Cardiac muscle cell (in vitro differentiated cells and primary cell): ENCODE measurements around the gene SOX6. TPM values are rescaled to one million over a fixed set of nuclear protein-coding genes. Genes with fewer than 3 reads are reported as not detected.
A peak's percentile ranks its signal among the peaks of the same experiment; 100 is the strongest.

Experiments
- DNase-seq, 2 donors: peaks; one replicate each; pipeline versions ENCODE4 v3.0.0 to v3.0.0-alpha.2; 2010 to 2017; ENCODE audit warnings: low read depth in 1 of 2, low spot score in 1 of 2
- H3K27ac ChIP-seq: fragments of 200-600 bp; sonication (generic); 2 replicates; pipeline ENCODE4 v1.5.1; 2016
- H3K27me3 ChIP-seq: fragments of 200-600 bp; sonication (generic); 2 replicates; pipeline ENCODE4 v1.6.0; 2016; ENCODE audit warnings: control low read depth
- H3K36me3 ChIP-seq: fragments of 200-600 bp; sonication (generic); 2 replicates; pipeline ENCODE4 v1.5.1; 2016; ENCODE audit warnings: control low read depth
- H3K4me1 ChIP-seq: fragments of 200-600 bp; sonication (generic); 2 replicates; pipeline ENCODE4 v1.8.1; 2017; ENCODE audit warnings: low read depth, mild to moderate bottlenecking, mixed run types
- H3K4me3 ChIP-seq: fragments of 200-600 bp; sonication (generic); 2 replicates; pipeline ENCODE4 v1.5.1; 2016; ENCODE audit warnings: mild to moderate bottlenecking
- H3K9me3 ChIP-seq: fragments of 200-600 bp; sonication (generic); 2 replicates; pipeline ENCODE4 v1.5.1; 2017; ENCODE audit warnings: low read depth, mild to moderate bottlenecking, control low read depth
- polyA plus RNA-seq: library from polyadenylated mRNA; unstranded; fragments of >200 nt; fragmentation: Nextera tagmentation; extraction: Ambion mirVana; gene quantifications from 2 replicates; pipeline ENCODE4 v1.2.1, GENCODE V29; 2016
- total RNA-seq: library from RNA; depleted of rRNA; stranded (reverse); fragments of >200 nt; gene quantifications from 2 replicates; pipeline ENCODE4 v1.2.3, GENCODE V29; 2016
- TF ChIP-seq, protein P1 (sequence below): IDR thresholded peaks from 2 replicates; pipeline ENCODE4 v1.5.1; 2012; ENCODE audit warnings: low read depth, mild to moderate bottlenecking, low read length

The SOX6 gene
- total and polyA plus RNA-seq, 2 experiments from 2014 or later, result 7.0 to 9.6 TPM

DNA sequence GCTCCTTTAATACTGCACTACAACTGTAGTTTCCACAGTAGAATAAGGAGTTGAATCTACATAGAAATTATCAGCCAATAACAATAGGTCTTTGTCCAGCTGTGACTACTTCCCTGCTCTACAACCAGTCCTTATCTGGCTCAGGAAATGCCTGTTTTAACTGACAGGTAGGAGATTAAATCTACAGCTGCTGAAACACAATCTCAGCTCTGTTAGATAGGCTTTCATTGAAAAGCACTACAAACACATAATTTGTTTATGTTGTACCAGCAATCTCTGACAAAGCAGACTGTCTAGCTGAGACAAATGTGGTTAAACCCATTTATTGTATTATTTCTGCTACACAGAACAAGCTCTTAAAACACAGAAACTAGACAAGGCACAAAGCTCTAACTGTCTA lies 230.0 kb downstream of the SOX6 start:
- DNase-seq, result peak in 1 of 2 donors; percentile 56
- TF ChIP-seq, protein P1, sequence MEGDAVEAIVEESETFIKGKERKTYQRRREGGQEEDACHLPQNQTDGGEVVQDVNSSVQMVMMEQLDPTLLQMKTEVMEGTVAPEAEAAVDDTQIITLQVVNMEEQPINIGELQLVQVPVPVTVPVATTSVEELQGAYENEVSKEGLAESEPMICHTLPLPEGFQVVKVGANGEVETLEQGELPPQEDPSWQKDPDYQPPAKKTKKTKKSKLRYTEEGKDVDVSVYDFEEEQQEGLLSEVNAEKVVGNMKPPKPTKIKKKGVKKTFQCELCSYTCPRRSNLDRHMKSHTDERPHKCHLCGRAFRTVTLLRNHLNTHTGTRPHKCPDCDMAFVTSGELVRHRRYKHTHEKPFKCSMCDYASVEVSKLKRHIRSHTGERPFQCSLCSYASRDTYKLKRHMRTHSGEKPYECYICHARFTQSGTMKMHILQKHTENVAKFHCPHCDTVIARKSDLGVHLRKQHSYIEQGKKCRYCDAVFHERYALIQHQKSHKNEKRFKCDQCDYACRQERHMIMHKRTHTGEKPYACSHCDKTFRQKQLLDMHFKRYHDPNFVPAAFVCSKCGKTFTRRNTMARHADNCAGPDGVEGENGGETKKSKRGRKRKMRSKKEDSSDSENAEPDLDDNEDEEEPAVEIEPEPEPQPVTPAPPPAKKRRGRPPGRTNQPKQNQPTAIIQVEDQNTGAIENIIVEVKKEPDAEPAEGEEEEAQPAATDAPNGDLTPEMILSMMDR, result no peak

GRCh38 chr11:16125796-16126195 lies 230.6 kb downstream of the SOX6 start:
- Histone ChIP-seq H3K4me1 (no peaks in the 10 kb centered on the region), H3K9me3 (no peaks in the 10 kb centered on the region), H3K4me3 (no peak overlapping the region), H3K36me3 (no peaks in the 10 kb centered on the region), H3K27ac (no peak overlapping the region), H3K27me3 (no peaks in the 10 kb centered on the region)
- TF ChIP-seq, protein P1, result no peak
- DNase-seq, result no peak

More for the DNA sequence above, 230.0 kb downstream of the SOX6 start:
- Histone ChIP-seq H3K36me3 (no peaks in the 10 kb centered on the region), H3K4me1 (no peaks in the 10 kb centered on the region), H3K9me3 (no peaks in the 10 kb centered on the region), H3K27me3 (no peaks in the 10 kb centered on the region), H3K27ac (no peak overlapping the region), H3K4me3 (no peak overlapping the region)

DNA sequence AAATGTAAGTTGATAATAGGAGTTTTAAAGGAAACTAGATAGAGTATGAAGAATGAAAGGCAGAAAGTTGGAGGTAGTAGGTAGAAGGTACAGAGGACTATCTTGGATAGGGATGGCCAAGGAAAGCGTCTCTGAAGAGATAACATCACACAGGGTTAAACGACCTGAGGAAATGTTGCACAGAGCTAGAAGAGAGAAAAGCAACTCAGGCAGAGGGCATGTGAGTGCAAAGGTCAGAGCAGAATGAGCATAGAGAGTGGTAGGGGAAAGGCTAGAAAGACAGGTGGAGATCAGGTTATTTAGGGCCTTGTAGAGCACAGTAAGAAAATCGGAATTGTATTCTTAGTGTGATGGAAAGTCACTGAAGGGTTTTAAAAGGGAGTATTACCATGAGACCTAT lies 232.0 kb downstream of the SOX6 start:
- H3K27ac ChIP-seq, result no peak overlapping the region
- no peak overlapping the region for H3K4me3 ChIP-seq

GRCh38 chr11:16121853-16122252 lies 234.5 kb downstream of the SOX6 start:
- no peak for DNase-seq
- TF ChIP-seq, protein P1, result no peak
- Histone ChIP-seq H3K9me3 (no peaks in the 10 kb centered on the region), H3K36me3 (no peaks in the 10 kb centered on the region), H3K4me1 (no peaks in the 10 kb centered on the region), H3K27me3 (no peaks in the 10 kb centered on the region), H3K27ac (no peak overlapping the region), H3K4me3 (no peak overlapping the region)

More for the DNA sequence above, 232.0 kb downstream of the SOX6 start:
- H3K4me1 ChIP-seq, result no peaks in the 10 kb centered on the region
- DNase-seq, result no peak
- no peaks in the 10 kb centered on the region for H3K9me3 ChIP-seq
- TF ChIP-seq, protein P1, result no peak
- no peaks in the 10 kb centered on the region for H3K36me3 ChIP-seq
- H3K27me3 ChIP-seq, result no peaks in the 10 kb centered on the region

- Histone ChIP-seq H3K9me3 (no peaks in the 10 kb centered on the region), H3K36me3 (no peaks in the 10 kb centered on the region), H3K27ac (no peak overlapping the region), H3K27me3 (no peaks in the 10 kb centered on the region), H3K4me3 (no peak overlapping the region), H3K4me1 (no peaks in the 10 kb centered on the region)
- TF ChIP-seq, protein P1, result no peak
- DNase-seq, result no peak
Observed at GRCh38 chr11:16120008-16120407, 236.3 kb downstream of the SOX6 start.
